ENCODE data around the gene BIN1.

The BIN1 gene

GRCh38 chr2:127103243-127104165, 3.5 kb downstream of the BIN1 start:
- DNase-seq (ENCODE audit: low read depth), result no peak

DNA sequence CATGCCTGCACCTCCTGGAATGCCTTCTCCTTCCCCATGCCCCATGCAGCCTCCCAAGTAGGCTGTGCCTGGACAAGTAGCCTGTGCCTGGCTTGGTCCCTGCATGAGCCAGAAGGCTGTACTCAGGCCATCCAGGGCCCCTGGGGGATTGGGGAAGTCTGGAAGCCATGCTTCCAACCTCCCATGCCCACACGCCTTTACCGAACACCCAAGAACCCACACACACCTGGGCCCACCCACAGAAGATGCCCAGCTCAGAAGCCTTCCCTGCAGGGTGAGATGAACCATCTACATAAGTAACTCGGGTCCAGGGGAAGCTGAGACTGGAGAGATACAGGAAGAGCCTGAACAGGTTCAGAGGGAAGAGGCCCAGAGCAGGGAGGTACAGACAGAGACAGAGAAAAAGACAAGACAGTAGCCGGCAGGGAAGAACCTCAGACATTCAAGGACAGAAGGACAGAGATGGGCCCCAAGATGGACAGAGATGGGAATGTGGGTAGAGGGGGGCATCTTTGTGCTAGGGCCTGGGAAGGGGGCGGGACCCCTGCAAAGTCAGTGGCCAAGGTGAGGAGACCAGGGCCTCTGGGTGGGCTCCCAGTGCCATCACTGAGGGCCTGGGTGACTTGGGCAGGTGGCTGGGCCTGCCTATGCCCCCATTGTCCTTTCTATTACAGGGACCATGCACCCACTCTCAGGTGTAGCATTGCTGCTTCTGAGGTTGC, 4.3 kb downstream of the BIN1 start:
- DNase-seq (ENCODE audit: low read depth), result no peak

DNA sequence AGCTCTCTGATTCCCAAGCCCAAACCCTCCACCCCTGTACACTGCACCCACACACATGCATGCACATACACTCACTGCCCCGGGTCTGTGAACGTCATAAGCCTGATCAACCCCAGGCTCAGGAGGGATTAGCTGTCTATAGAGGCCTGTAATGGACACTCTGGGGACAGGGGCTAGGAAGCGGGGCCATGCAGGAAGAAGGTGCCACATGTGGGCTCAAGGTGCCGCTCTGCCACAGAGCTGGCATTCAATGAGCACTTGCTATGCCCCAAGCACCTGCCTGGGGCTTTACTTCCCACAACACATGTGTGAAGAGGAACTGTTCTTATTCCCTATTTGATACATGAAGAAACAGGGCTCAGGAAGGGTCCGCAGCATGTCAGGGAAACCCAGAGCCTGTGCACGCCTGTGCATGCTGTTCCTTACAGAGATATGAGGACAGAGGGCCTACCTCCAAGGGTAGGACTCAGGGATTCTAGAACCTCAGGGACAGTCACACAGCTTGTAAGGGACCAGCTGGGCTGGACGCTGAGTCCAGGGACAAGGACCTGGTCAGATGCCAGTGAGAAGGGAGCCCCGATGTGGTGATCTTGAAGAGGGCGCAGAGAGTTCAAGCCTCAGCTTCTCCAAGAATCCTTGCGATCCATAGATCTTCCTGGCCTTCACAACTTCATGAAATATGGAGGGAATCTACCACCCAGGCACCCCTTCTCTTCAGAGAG, 5.0 kb downstream of the BIN1 start:
- DNase-seq (ENCODE audit: low read depth), result no peak

DNA sequence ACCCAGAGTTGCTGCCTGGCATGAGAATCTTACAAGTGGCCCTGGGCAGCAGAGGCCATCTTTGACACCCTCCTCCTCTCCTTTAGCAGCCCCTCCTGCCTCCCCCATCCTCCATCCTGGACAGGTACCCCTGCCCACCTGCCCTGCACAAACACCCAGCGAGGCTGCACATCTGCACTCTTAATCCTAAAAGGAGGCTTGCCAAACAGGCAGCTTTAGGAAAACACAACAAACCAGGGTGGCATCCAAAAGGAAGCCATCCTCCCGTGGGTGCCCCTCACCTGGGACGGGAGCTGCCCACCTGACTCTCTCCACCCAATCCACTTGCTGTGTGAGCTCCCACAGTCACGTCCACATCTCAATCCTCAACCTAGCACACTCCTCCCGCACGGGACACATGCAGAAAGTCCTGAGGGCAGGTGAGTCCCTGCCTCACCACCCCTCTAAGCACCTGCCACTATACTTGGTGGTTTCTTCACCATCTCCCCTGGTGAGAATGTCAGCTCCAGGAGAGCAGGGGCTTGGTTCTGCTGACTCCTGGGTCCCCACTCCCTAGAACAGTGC, 5.8 kb downstream of the BIN1 start:
- no peak for DNase-seq (ENCODE audit: low read depth)

DNA sequence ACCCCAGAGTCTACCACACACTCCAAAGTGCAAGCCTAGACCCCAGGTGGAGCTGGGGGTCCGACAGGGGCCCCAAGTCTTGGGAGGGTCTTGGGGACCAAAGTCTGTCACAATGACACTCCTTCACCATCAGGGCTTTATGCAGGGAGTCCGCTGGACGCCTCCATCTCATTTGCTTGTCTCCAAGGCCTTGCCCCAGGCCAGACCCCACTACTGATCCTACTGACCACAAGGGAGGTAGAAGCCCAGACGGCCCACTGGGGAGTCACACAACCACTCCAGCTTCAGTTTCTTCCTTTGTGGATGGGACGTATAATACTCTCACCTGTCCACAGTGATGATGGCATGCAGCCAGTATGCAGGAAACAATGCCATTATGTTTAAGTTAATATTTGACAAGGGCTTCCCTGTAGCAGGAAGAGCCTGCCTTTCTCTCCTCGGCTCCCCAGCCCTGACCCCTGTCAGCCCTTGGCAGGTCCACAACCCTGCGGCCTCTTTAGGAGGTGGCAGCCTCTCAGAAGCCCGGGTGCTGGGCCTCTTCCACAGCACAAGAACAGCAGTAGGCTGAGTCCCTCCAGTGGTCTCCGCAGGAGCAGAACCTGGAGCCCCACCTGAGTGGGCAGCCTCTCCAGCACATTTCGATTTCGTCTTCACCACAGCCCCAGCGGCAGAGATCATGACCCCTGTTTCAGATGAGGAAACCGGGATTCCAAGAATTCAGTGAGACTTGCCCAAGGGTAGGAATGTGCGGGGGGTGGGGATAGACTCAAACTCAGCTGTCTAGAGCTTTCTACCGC, 6.5 kb downstream of the BIN1 start:
- no peak for DNase-seq (ENCODE audit: low read depth)

DNA sequence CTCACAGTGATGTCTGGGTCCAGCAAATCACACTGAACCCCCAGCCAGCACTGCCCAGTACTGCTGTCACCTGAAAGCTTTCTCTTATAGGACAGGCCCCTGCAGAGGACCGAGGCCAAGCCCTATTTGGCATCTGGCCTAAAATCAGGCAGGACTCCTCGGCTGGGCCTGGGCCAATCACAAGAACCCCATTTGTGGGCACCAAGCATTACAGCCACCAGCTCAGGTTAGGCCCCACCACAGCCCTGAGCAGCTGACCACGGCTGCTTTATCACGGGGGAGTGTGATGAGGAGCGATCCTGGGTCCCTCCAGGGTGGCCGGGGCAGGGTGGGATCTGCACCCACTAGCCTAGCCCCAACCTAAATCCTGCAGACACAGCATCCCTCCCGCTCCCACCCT, 8.2 kb downstream of the BIN1 start:
- no peak for DNase-seq (ENCODE audit: low read depth)

GRCh38 chr2:127097841-127098651, 8.9 kb downstream of the BIN1 start:
- DNase-seq (ENCODE audit: low read depth), result no peak

GRCh38 chr2:127097471-127097765, 9.5 kb downstream of the BIN1 start:
- no peak for DNase-seq (ENCODE audit: low read depth)

DNA sequence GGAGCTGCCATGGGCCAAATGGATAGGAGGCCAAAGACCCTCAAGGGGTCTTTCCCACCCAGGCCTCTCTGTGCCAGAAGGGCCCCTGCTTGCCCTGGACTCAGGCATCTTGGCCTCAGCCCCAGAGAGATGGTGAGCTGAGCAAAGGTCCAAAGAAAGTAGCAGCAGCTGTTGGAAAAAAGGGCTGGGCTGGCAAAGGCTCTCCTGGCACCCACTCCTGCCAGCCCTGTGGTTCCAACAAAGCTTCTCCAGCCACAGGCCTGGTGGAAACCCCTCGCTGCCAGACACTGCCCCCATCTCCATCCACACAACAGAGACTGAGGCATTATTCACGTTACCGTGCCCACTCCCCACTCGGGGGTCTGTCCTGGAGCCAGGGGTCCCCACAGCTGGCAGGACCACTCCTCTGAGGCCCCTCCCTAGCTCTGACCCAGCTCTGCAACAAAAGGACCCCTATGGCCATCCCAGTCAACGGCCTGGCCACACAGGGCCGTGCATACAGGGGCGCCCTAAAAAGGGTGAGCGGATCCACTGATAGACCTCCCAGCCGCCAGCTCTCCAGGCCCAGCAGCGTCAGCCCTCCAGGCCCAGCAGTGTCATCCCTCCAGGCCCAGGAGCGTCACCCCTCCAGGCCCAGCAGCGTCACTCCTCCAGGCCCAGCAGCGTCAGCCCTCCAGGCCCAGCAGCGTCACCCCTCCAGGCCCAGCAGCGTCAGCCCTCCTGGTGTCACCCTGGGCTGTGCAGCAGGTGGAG, 10.1 kb downstream of the BIN1 start:
- no peak for DNase-seq (ENCODE audit: low read depth)

- DNase-seq (ENCODE audit: low read depth), result no peak
Observed at GRCh38 chr2:127096280-127096679, 10.7 kb downstream of the BIN1 start.

DNA sequence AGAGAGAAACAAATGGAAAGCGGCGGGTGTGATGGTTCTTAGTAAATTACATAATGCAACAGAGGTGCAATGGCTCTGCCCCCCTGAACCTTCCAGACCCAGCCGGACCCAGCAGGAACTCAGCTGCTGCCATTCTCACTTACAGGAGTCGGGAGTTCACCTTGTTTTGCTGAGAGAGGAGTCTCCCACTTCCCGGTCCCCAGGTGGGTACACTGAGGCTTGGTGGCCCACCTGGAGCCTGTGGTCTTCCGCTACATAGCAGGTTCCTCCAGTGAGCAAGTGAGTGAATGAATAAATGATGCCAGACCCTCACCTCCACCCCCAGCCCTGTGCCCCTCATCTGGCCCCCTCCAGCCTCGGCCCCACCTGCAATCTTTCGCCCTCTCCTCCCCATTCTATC, 11.2 kb downstream of the BIN1 start:
- DNase-seq (ENCODE audit: low read depth), result no peak

DNA sequence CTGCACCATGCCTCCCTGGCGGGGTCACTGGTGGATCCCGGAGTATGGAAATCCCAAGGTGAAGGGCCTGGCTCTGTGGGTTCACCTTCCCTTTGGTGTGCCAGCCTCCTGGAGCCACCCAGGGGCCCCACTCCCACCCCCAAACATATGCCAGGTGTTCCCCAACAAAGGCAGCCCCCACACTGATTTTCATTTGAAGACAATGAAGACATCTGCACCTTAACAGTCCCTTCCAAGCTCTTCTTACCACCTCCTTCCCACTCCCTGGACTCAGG, 11.7 kb downstream of the BIN1 start:
- no peak for DNase-seq (ENCODE audit: low read depth)

DNA sequence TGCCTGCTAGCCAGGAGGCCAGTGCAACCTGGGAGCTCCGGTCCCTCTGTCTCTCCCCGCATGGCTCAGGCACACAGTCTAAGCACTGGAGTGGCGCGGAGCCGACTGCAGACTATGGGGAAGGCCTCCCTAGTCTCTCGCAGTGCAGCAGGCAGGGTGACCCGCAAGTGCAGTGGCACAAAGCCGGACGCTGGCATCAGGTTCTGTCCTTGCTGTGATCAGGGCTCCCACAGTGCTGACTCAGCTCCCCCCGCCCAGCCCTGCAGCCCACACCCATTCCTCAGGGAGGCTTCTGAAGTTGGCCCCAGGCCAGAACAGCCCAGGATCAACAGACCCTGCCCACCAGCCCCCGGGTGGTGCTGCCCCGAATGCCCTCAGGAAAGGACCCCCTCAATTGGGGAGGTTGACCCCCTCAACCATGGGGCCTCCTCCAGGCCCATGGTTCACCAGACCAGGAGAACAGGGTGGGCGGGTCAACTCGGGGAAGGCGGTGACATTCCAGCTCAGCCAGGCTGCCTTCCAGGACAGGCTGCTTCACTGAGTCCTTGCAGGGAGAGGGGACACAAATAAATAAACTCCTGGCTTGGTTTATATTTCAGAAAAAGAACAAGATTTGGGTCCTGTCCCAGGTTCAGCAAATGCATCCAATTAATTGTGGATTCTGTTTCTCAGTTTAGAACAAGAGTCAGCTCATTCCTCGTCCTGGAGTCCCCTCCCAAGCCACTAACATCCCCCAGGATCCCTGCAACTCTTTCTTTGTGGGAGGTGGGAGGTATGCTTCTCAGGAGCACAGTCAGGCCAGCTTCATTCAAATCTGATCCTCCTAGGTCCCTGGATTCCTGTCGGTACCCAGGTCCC, 12.2 kb downstream of the BIN1 start:
- DNase-seq (ENCODE audit: low read depth), result no peak

GRCh38 chr2:127093648-127094210, 13.2 kb downstream of the BIN1 start:
- DNase-seq (ENCODE audit: low read depth), result no peak

DNA sequence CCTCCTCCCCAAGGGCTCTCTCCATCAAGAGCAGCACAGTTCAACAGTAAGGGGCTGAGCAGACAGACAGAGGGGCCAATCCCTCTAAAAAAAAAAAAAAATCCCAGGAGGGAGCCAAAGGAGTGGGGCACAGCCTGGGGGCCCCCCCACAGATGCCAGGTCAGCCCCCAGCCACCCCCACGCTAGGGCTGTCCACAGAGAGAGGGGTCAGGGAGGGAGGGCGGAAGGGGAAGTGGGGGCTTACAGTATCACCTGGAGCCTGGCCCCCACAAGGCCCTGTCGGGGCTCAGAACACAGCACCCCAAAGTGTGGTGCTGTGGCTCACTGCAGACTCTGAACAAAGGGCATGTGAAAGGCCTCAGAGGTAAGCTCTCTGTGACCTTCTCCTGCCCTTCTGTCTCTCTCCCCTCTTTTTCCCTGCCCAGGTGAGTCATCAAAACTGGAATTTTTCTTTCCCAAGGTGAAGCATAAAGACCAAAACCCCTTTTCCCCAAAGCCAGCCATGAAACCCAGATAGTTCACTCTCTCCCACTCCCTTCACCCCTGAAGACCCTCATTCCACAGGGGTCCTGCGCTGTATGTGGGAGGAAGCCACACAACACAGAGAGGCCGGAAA, 13.9 kb downstream of the BIN1 start:
- no peak for DNase-seq (ENCODE audit: low read depth)

- no peak for DNase-seq (ENCODE audit: low read depth)
Observed at GRCh38 chr2:127092306-127092705, 14.6 kb downstream of the BIN1 start.

GRCh38 chr2:127091886-127092285, 15.1 kb downstream of the BIN1 start:
- no peak for DNase-seq (ENCODE audit: low read depth)

DNA sequence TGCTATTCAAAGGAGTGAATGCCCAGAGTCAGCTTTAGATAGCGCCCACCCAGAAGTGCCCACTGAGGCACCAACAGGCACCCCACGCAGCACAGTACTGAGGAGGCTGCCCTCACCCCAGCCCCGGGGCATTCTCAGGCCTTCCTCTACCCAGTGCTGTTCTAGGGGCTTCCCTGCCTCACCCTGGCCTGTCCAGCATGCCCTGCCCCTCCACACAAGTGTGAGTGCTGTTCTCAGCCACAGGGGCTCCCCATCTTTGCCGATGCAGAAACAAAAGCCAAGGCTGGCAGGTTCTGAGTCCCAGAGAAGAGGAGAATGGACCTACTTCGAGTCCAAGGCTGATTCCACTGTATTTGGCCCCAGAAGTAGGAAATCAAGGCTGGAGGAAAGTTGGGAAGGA, 15.8 kb downstream of the BIN1 start:
- no peak for DNase-seq (ENCODE audit: low read depth)

All from activated T-helper 1 cell treated with Interleukin-2 at 50 U/mL for 16 hours (primary cell).